Bronchial epithelial cell (primary cell): ENCODE data around the gene P4HA1. TPM values are rescaled to one million over a fixed set of nuclear protein-coding genes. Genes with fewer than 3 reads are reported as not detected.

Experiments used
- DNase-seq: peaks from one replicate; pipeline ENCODE4 v3.0.0-alpha.2; 2010; ENCODE audit warnings: low read depth
- FAIRE-seq: peaks from 2 replicates; lab custom pipeline; 2011; peaks lifted over from hg19 to GRCh38; lab: Jason Lieb, UNC
- H3K27me3 ChIP-seq: 2 replicates; pipeline ENCODE4 v1.5.1; 2011; ENCODE audit warnings: low read length; ENCODE audit not compliant: control insufficient read depth, insufficient read depth
- H3K36me3 ChIP-seq: 2 replicates; pipeline ENCODE4 v1.5.1; 2011; ENCODE audit warnings: low read length; ENCODE audit not compliant: control insufficient read depth, insufficient read depth
- H3K4me3 ChIP-seq: 2 replicates; pipeline ENCODE4 v1.5.1; 2011; ENCODE audit warnings: mild to moderate bottlenecking, low read depth, low read length, control low read depth
- total RNA-seq: library from RNA; depleted of rRNA; stranded (reverse); fragments of >200 nt; gene quantifications from 2 replicates; pipeline ENCODE4 v1.2.1, GENCODE V29; 2014
- TF ChIP-seq, protein P1 (sequence below): IDR thresholded peaks from 2 replicates; pipeline ENCODE4 v1.5.1; 2011; ENCODE audit warnings: mild to moderate bottlenecking, moderate library complexity, low read length, control low read depth, inconsistent platforms; ENCODE audit not compliant: insufficient read depth, severe bottlenecking

P4HA1 gene
- total RNA-seq, 1 donor from 2014 or later, result 173 TPM

DNA sequence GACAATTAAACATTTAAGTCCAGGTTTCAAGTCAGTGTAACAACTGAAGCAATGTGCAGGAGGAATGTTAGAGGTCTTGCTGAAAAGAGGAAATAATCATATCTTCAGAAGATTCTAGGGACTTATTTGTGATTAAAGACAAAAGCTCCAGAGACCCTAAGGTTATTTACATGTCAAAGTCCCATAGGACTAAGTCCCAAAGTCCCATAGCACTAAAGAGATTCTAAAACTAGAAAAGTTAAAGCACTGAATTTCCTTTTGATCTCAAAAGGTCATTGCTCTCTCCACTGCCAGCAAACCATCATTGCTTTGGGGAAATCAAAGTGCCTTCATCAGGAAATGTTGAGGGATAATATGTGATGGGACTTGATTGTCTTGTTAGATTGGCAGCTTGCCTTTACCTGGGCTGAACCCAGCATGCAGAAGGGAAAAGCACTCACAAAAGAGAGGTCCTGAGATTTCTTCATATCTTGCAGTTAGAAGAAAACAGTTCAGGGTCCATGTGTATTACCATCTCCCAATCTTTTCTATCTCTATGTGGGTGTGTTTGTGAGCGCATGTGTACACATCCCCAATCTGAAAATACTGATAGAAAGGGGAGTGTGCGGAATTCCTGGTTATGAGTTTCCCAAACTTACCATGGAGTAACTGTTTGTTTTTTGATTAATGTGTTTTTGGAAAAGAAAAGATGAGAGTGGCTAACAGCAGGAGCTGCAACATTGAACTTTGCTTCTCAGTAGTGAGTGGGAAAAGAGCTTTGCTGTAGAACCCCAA, 35.4 kb upstream of the P4HA1 start:
- H3K36me3 ChIP-seq, result peaks cover 9% of the 10 kb centered on the region
- no peak for FAIRE-seq
- TF ChIP-seq, protein P1, sequence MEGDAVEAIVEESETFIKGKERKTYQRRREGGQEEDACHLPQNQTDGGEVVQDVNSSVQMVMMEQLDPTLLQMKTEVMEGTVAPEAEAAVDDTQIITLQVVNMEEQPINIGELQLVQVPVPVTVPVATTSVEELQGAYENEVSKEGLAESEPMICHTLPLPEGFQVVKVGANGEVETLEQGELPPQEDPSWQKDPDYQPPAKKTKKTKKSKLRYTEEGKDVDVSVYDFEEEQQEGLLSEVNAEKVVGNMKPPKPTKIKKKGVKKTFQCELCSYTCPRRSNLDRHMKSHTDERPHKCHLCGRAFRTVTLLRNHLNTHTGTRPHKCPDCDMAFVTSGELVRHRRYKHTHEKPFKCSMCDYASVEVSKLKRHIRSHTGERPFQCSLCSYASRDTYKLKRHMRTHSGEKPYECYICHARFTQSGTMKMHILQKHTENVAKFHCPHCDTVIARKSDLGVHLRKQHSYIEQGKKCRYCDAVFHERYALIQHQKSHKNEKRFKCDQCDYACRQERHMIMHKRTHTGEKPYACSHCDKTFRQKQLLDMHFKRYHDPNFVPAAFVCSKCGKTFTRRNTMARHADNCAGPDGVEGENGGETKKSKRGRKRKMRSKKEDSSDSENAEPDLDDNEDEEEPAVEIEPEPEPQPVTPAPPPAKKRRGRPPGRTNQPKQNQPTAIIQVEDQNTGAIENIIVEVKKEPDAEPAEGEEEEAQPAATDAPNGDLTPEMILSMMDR, result no peak
- DNase-seq, result no peak
- H3K4me3 ChIP-seq, result no peak overlapping the region
- no peaks in the 10 kb centered on the region for H3K27me3 ChIP-seq

DNA sequence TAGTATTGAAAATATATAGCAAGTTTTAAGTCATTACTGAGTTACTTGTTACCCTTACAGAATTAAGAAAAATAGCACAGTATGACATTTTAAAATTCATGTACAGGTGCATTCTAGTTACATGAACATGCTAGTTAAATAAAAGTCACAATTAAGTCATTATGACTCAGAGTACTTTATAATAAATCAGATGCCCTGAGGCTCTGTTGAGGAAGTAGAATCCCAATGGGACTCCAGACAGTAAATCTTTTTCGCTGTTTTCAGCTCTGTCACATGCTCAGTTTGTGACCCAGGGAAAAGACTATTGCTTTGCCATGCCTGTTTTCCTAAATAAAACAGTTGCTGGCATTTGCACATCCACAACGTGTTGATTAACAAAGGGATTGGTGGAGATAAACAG, 34.6 kb upstream of the P4HA1 start:
- Histone ChIP-seq H3K4me3 (no peak overlapping the region), H3K36me3 (peaks cover 7% of the 10 kb centered on the region), H3K27me3 (no peaks in the 10 kb centered on the region)
- FAIRE-seq, result no peak
- DNase-seq, result peak; percentile 83
- TF ChIP-seq, protein P1, result no peak

DNA sequence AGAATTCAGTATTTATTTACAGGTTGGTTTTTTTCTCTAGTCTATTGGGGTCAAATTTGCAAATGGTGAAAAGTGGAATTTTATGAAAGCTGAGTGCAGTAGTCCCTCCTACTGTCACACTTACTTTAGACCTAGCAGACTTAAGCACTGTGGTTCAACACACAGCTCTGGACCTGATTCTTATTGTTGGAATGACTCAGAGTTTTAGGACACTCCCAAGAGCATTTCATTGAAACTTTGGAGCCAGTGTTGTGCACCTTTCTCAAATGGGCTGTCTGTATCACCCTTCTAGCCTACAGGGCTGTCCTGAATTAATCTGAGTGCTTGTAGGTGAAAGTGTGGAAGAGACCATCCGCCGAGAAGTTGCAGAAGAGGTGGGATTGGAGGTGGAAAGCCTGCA, 29.7 kb upstream of the P4HA1 start:
- DNase-seq, result no peak
- TF ChIP-seq, protein P1, result no peak
- Histone ChIP-seq H3K27me3 (no peaks in the 10 kb centered on the region), H3K4me3 (no peak overlapping the region), H3K36me3 (peaks cover 5% of the 10 kb centered on the region)
- FAIRE-seq, result no peak

DNA sequence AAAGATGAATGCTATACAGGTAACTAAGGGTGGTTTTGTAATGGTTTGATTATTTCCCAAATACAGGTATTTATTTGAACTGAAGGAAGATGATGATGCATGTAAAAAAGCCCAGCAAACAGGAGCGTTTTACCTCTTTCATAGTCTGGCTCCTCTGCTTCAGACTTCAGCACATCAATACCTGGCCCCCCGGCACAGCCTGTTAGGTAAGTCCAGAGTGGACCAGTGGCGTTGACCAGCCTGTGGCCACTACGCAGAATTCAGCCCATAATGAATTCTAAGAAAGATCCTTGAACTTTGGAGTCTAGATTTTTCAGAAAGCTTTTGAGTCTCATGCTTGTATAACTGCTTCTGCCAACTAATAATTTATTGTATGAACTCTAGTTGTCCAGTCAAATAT, 23.3 kb upstream of the P4HA1 start:
- TF ChIP-seq, protein P1, result no peak
- no peaks in the 10 kb centered on the region for H3K36me3 ChIP-seq
- FAIRE-seq, result no peak
- no peak overlapping the region for H3K4me3 ChIP-seq
- DNase-seq, result no peak
- H3K27me3 ChIP-seq, result no peaks in the 10 kb centered on the region

DNA sequence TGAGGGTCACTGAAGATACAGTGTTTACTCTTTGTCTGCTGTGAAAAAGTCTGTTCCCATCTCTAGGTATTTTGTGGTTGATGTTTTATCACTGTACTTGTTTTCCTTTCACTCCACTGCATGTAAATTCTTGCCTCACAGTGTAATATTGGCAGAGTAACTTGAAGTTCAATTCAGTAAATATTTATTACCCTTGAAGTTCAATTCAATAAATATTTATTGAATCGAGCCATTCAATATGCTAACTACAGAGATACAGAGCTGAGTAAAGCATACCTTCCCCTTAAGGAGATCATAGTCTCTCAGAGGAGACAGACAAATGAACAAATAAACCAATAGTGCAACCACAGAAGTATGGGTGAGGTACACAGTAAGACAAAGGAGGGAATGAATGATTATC, 22.8 kb upstream of the P4HA1 start:
- Histone ChIP-seq H3K4me3 (no peak overlapping the region), H3K36me3 (no peaks in the 10 kb centered on the region), H3K27me3 (no peaks in the 10 kb centered on the region)
- TF ChIP-seq, protein P1, result no peak
- DNase-seq, result no peak
- FAIRE-seq, result no peak
